ENCODE results near the gene SUGCT. TPM values are rescaled to one million over a fixed set of nuclear protein-coding genes. Genes with fewer than 3 reads are reported as not detected.

The SUGCT gene
- total and polyA plus RNA-seq, 2 of the 8 experiments (the other 6 are each of a cell fraction or from before 2014, with no cell fraction given), result 2.8 to 5.4 TPM

DNA sequence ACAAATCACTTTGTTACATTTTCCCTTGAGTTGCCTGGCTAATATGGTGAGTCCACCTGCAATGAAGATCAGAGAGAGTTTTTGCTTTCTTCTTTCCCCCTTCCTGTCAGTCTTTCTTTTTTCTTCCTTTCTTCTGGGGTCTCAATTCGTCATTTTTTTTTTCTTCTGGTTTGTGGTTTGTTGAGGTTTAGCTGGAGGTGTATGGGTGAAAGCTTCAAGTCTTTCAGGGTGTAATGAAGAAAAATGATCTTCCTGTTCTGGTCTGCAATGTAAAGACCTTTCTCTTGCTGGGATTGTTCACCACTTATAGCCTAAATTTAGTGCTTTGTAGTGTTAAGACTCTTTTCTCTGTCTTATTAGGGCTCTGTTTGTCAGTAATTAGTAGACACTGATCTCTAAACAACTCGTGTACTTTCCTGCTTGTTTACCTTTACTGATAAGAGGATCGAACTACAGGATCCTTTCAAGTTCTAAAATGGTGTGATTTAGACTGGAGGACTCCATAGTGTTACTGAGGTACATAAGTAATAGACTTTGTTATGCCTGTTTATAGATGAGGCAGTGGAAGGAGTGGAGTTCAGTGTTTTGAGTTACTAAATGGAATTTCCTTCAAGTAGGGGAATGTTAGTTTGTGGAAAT, 129.1 kb downstream of the SUGCT start:
- H3K14ac ChIP-seq (ENCODE audit: insufficient read length), result no peak overlapping the region
- H4K91ac ChIP-seq (replicated peaks; ENCODE audit: insufficient read length, low read length), result no peak overlapping the region
- H3K4ac ChIP-seq (replicated peaks; ENCODE audit: insufficient read length, low read depth, low read length), result no peak overlapping the region
- no peaks in the 10 kb centered on the region for H3K79me1 ChIP-seq (ENCODE audit: low read depth, low read length)
- ChIA-PET POLR2A (ENCODE audit: partially characterized antibody) (no interaction called here), CTCF (ENCODE audit: partially characterized antibody) (no interaction called here)
- no peak overlapping the region for H2BK120ac ChIP-seq (replicated peaks; ENCODE audit: low read depth, low read length)
- no peak overlapping the region for H3K18ac ChIP-seq (ENCODE audit: extremely low read depth, low read length)
- H3K27me3 ChIP-seq (replicated peaks in 1 of 4; ENCODE audit: control insufficient read depth in 3 of 4, extremely low read depth in 1 of 4, insufficient read depth in 3 of 4, low read length in 3 of 4), result no peaks in the 10 kb centered on the region
- no peak overlapping the region for H3K23ac ChIP-seq (ENCODE audit: insufficient read length)
- H2BK5ac ChIP-seq (ENCODE audit: low read depth, low read length), result no peak overlapping the region
- WGBS, 2 experiments (ENCODE audit: extremely low coverage in 1 of 2, insufficient coverage in 1 of 2, insufficient read length in 1 of 2, insufficient replicate concordance in 2 of 2, low coverage in 1 of 2, low lambda C conversion rate in 2 of 2, missing lambda C conversion rate in 1 of 2), result 69% methylated on average over 3 of the region's 3 CpGs; no CpG with 5 or more reads in 1 of the 2 experiments
- no peak overlapping the region for H4K5ac ChIP-seq (ENCODE audit: insufficient read length, low read depth, low read length)
- no peak overlapping the region for H4K8ac ChIP-seq (ENCODE audit: extremely low read depth, insufficient read depth, low read length)
- H3K4me3 ChIP-seq (ENCODE audit: extremely low read depth in 1 of 4, insufficient read depth in 2 of 4, low read depth in 3 of 4, low read length in 4 of 4), result no peak overlapping the region
- FAIRE-seq (no peak), DNase-seq (ENCODE audit: low read depth in 1 of 2, low spot score in 2 of 2) (no peak)
- no peak overlapping the region for H3K4me2 ChIP-seq (ENCODE audit: insufficient read depth in 1 of 2, low read depth in 2 of 2, low read length in 2 of 2)
- no peak overlapping the region for H3K9ac ChIP-seq (replicated peaks in 1 of 4; ENCODE audit: extremely low read depth in 1 of 4, low read depth in 3 of 4, low read length in 3 of 4)
- no peaks in the 10 kb centered on the region for H3K9me3 ChIP-seq (ENCODE audit: insufficient read depth in 2 of 2, low read depth in 1 of 2, low read length in 1 of 2)
- no peak overlapping the region for H3K56ac ChIP-seq (replicated peaks; ENCODE audit: insufficient read length, low read depth, low read length)
- H4K20me1 ChIP-seq (replicated peaks in 1 of 2; ENCODE audit: control insufficient read depth in 1 of 2, insufficient read depth in 2 of 2, low read length in 2 of 2), result no peaks in the 10 kb centered on the region
- no peak overlapping the region for H2BK15ac ChIP-seq (ENCODE audit: low read length)
- H2AFZ ChIP-seq (ENCODE audit: low read length), result no peak overlapping the region
- H3K23me2 ChIP-seq (ENCODE audit: low read depth, low read length), result no peaks in the 10 kb centered on the region
- H2BK20ac ChIP-seq (ENCODE audit: low read length), result no peak overlapping the region
- H2BK12ac ChIP-seq (ENCODE audit: low read depth, low read length), result no peak overlapping the region
- no peaks in the 10 kb centered on the region for H3K4me1 ChIP-seq (replicated peaks in 1 of 4; ENCODE audit: control insufficient read depth in 3 of 4, insufficient read depth in 4 of 4, low read length in 3 of 4)
- TF ChIP-seq RXRA (IDR thresholded peaks at IDR 0.05; ENCODE audit: insufficient read depth, low read depth, low read length), result no peak
- no peak for TF ChIP-seq EGR1 (IDR thresholded peaks at IDR 0.05; ENCODE audit: borderline replicate concordance, low read depth, low read length)
- TF ChIP-seq, protein P1, sequence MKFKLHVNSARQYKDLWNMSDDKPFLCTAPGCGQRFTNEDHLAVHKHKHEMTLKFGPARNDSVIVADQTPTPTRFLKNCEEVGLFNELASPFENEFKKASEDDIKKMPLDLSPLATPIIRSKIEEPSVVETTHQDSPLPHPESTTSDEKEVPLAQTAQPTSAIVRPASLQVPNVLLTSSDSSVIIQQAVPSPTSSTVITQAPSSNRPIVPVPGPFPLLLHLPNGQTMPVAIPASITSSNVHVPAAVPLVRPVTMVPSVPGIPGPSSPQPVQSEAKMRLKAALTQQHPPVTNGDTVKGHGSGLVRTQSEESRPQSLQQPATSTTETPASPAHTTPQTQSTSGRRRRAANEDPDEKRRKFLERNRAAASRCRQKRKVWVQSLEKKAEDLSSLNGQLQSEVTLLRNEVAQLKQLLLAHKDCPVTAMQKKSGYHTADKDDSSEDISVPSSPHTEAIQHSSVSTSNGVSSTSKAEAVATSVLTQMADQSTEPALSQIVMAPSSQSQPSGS (IDR thresholded peaks at IDR 0.05; ENCODE audit: low read length), result no peak
- no peak for TF ChIP-seq SRF (IDR thresholded peaks at IDR 0.05; ENCODE audit: low read depth, low read length)
- TF ChIP-seq NANOG (IDR thresholded peaks at IDR 0.05; ENCODE audit: insufficient read depth, low read depth, low read length, poor library complexity, severe bottlenecking), result no peak
- no peak for TF ChIP-seq KDM5A (IDR thresholded peaks at IDR 0.05; ENCODE audit: low read length)
- TF ChIP-seq CEBPB (IDR thresholded peaks at IDR 0.05; ENCODE audit: low read depth, low read length), result no peak
- no peak for TF ChIP-seq SIN3A (conservative IDR thresholded peaks at IDR 0.05 in 1 of 2, IDR thresholded peaks at IDR 0.05 in 1 of 2; ENCODE audit: low read depth in 1 of 2, low read length in 2 of 2)
- TF ChIP-seq RBBP5 (IDR thresholded peaks at IDR 0.05; ENCODE audit: borderline replicate concordance, low read depth, low read length), result no peak
- TF ChIP-seq POLR2AphosphoS5 (IDR thresholded peaks at IDR 0.05; ENCODE audit: low read depth, low read length), result no peak
- TF ChIP-seq BACH1 (IDR thresholded peaks at IDR 0.05; ENCODE audit: low read length), result no peak
- no peak for TF ChIP-seq SP4 (IDR thresholded peaks at IDR 0.05; ENCODE audit: low read length)
- no peak for TF ChIP-seq FOSL1 (IDR thresholded peaks at IDR 0.05; ENCODE audit: insufficient read depth, low read depth, low read length)
- H3K27ac ChIP-seq (ENCODE audit: low read depth, low read length), result no peak overlapping the region
- no peaks in the 10 kb centered on the region for H3K36me3 ChIP-seq (ENCODE audit: control insufficient read depth in 2 of 4, insufficient read depth in 4 of 4, low read length in 3 of 4)
- H3K79me2 ChIP-seq (ENCODE audit: control insufficient read depth in 1 of 2, insufficient read depth in 2 of 2, low read length in 2 of 2), result no peaks in the 10 kb centered on the region
- H2AK5ac ChIP-seq (ENCODE audit: low read depth, low read length), result no peak overlapping the region
